GM19463 (cell line): ENCODE measurements around the gene DCDC2.
"Not testable (repeated sequence)": the region's sequence is repeated elsewhere in the genome, so short reads cannot be mapped to it uniquely, and the experiment has no call there.

Source experiments
- ATAC-seq: cut with Tn5 transposase; IDR thresholded peaks from one replicate; pipeline ENCODE4 v1.9.1; 2021; ENCODE audit warnings: mild to moderate bottlenecking, moderate library complexity; ENCODE audit not compliant: unreplicated experiment

The DCDC2 gene

DNA sequence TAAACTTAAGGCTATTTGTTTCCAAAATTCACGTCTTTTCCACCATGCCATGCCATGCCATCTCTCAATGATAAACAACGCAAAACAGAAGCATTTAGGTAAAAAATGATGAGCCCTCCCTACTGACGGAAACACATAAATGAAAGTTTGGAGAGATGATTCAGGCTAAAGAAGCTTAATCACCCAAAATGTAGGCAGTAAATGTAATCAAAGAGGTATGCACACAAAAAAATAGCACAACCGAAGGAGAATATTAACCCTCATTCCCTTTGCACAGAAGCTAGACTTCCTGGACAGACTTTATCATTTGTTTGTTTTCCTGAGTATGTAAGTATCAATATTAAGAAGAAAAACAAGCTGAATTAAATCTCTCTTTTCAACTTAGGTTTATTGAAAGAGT lies 28.8 kb downstream of the DCDC2 start:
- ATAC-seq = no peak

DNA sequence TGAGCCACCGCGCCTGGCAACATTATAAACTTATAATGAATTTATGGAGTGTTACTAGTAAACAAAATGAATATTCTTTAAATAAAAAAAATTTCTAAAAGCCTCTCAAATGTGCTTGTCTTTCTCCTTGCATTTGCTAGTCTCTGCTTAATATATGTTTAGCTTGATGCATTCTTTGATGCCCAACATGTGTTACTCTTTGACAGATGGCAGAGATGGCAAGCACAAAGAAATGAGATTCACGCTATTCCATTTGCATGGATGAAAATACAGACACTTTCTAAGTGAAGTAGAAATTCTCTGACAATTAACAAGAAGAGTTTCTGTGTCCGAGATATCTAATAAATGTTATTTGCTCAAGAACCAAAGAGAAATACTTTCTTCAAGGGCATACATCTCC lies 30.1 kb downstream of the DCDC2 start:
- ATAC-seq = no peak

DNA sequence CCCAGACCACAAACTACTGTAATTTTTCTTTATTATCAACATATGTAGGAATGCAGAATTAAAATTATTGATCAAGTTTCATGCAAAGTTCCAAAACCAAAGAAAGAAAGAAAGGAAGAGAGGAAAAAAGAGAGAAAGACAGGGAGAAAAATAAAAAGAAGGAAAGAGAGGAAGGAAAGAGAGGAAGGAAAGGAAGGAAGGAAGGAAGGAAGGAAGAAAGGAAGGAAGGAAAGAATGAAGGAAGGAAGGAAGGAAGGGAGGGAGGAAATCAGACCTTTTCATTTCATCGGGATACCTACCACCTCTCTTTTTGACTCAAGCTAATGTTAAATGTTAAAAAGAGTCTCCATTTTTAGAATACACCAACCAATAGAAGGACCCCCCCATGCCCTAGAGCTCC lies 31.9 kb downstream of the DCDC2 start:
- no peak for ATAC-seq

GRCh38 chr6:24324617-24325016 lies 33.2 kb downstream of the DCDC2 start:
- ATAC-seq = no peak

- ATAC-seq = no peak
Observed at GRCh38 chr6:24323632-24324337, 34.1 kb downstream of the DCDC2 start.

GRCh38 chr6:24322924-24323323 lies 34.9 kb downstream of the DCDC2 start:
- no peak for ATAC-seq

DNA sequence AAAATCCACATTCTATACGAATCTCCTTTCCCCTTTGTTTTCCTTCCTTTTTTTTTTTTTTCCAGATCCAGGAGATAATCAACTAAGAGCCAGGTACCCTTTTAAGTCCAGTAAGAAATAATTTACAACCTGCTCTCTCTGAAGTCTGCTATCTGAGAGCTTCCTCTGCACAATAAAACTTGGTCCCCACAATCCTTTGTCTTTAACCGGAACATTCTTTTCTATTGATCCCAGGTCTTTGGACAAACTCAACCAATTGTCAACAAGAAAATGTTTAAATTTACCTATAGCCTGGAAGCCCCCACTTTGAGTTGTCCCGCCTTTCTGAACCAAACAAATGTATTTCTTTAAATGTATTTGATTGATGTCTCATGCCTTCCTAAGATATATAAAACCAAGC lies 35.4 kb downstream of the DCDC2 start:
- ATAC-seq = not testable (repeated sequence)

- ATAC-seq = no peak
Observed at GRCh38 chr6:24321538-24322162, 36.2 kb downstream of the DCDC2 start.

GRCh38 chr6:24313251-24314141 lies 44.4 kb downstream of the DCDC2 start:
- ATAC-seq = no peak

- ATAC-seq = not testable (repeated sequence)
Observed at GRCh38 chr6:24311775-24312174, 46.1 kb downstream of the DCDC2 start.

- ATAC-seq = no peak
Observed at GRCh38 chr6:24307881-24308280, 50.0 kb downstream of the DCDC2 start.

GRCh38 chr6:24306936-24307335 lies 50.9 kb downstream of the DCDC2 start:
- ATAC-seq = no peak

DNA sequence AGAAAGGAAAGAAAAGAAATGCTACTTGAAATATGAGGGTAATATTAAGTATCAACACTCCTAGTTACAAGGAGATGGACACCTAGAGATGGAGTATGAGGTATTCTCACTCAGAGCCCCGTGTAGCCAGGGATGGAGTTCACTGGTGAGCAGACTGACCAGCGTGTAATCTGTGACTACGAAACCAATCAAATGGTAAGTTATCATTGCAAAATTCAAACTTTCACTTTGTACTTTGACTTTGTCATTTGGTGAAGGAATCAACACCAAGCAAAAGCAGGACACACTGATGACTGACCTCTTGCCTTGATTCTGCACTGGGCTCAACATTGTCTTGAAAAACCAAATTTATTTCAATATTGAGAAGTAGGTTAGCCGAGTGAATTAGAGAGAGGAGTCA lies 51.8 kb downstream of the DCDC2 start:
- no peak for ATAC-seq

- ATAC-seq = no peak
Observed at GRCh38 chr6:24296944-24297343, 60.9 kb downstream of the DCDC2 start.

DNA sequence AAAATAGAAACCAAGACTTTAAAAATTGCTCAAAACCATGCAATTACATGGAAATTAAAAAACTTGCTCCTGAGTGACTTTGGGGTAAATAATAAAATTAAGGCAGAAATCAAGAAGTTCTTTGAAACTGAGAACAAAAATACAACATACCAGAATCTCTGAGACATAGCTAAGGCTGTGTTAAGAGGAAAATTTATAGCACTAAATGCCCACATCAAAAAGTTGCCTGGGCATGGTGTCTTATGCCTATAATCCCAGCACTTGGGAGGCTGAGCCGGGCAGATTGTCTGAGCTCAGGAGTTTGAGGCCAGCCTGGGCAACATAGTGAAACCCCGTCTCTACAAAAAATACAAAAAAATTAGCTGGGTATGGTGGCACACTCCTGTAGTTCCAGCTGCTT lies 64.0 kb downstream of the DCDC2 start:
- ATAC-seq = not testable (repeated sequence)

- ATAC-seq = no peak
Observed at GRCh38 chr6:24287239-24287638, 70.6 kb downstream of the DCDC2 start.

DNA sequence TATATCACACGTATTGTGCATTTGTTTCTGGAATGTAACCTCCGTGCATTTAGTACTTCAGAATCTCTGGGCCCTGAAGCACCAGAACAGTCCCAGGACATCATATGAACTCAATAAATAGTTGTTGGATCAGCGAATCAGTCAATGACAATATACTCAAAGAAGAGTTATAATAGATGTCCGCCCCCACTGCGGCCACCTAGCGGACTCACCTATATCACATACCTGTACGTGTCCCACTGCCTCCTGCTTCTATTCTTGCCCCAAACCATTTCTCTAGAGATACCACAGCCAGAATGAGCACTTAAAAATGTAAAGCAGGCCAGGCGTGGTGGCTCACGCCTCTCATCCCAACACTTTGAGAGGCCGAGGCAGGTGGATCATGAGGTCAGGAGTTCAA lies 73.9 kb downstream of the DCDC2 start:
- no peak for ATAC-seq

GRCh38 chr6:24283043-24283985 lies 74.5 kb downstream of the DCDC2 start:
- peak; percentile 88 for ATAC-seq

GRCh38 chr6:24274441-24275083 lies 83.3 kb downstream of the DCDC2 start:
- no peak for ATAC-seq
